Fibroblast of the aortic adventitia (primary cell): ENCODE data around the gene GOLGA6A. TPM values are rescaled to one million over a fixed set of nuclear protein-coding genes. Genes with fewer than 3 reads are reported as not detected.
"Not testable (repeated sequence)": the region's sequence is repeated elsewhere in the genome, so short reads cannot be mapped to it uniquely, and the experiment has no call there.

ENCODE experiments used
- DNase-seq: peaks from one replicate; pipeline ENCODE4 v3.0.0-alpha.2; 2010; ENCODE audit warnings: low read depth
- H3K4me3 ChIP-seq: 2 replicates; pipeline ENCODE4 v1.5.1; 2011; ENCODE audit warnings: low read depth, mild to moderate bottlenecking, control low read depth, low read length, moderate library complexity
- total RNA-seq: library from RNA; depleted of rRNA; stranded (reverse); fragments of >200 nt; gene quantifications from 2 replicates; pipeline ENCODE4 v1.2.3, GENCODE V29; 2012; ENCODE audit warnings: low replicate concordance
- TF ChIP-seq, protein P1 (sequence below): IDR thresholded peaks from 2 replicates; pipeline ENCODE4 v1.5.1; 2011; ENCODE audit warnings: mild to moderate bottlenecking, low read length, control low read depth, inconsistent platforms; ENCODE audit not compliant: insufficient read depth

The GOLGA6A gene
- total RNA-seq, 1 donor = not detected

DNA sequence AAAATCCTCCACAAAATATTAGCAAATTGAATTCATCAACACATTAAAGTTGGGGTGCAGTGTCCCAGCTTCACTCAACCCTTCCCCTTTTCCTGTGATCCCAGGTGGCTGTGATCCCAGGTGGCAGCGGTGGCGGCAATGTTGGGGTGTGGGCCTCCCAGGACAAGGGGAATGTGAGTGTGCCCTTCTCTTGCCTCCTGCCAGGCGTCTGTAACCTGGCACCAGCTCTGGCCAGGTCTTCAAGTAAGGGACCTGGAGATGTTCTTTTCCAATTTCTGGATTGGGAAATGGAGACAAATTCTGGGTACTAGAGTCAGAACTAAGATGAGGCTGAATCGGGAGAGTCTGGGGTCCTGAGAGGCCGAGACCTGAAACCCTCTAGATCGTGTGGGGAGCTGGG lies 20.1 kb downstream of the GOLGA6A start:
- H3K4me3 ChIP-seq = no peak overlapping the region
- DNase-seq = no peak
- TF ChIP-seq, protein P1, sequence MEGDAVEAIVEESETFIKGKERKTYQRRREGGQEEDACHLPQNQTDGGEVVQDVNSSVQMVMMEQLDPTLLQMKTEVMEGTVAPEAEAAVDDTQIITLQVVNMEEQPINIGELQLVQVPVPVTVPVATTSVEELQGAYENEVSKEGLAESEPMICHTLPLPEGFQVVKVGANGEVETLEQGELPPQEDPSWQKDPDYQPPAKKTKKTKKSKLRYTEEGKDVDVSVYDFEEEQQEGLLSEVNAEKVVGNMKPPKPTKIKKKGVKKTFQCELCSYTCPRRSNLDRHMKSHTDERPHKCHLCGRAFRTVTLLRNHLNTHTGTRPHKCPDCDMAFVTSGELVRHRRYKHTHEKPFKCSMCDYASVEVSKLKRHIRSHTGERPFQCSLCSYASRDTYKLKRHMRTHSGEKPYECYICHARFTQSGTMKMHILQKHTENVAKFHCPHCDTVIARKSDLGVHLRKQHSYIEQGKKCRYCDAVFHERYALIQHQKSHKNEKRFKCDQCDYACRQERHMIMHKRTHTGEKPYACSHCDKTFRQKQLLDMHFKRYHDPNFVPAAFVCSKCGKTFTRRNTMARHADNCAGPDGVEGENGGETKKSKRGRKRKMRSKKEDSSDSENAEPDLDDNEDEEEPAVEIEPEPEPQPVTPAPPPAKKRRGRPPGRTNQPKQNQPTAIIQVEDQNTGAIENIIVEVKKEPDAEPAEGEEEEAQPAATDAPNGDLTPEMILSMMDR = no peak

GRCh38 chr15:74060251-74060650 lies 22.1 kb downstream of the GOLGA6A start:
- TF ChIP-seq, protein P1 = no peak
- no peak for DNase-seq
- no peak overlapping the region for H3K4me3 ChIP-seq

DNA sequence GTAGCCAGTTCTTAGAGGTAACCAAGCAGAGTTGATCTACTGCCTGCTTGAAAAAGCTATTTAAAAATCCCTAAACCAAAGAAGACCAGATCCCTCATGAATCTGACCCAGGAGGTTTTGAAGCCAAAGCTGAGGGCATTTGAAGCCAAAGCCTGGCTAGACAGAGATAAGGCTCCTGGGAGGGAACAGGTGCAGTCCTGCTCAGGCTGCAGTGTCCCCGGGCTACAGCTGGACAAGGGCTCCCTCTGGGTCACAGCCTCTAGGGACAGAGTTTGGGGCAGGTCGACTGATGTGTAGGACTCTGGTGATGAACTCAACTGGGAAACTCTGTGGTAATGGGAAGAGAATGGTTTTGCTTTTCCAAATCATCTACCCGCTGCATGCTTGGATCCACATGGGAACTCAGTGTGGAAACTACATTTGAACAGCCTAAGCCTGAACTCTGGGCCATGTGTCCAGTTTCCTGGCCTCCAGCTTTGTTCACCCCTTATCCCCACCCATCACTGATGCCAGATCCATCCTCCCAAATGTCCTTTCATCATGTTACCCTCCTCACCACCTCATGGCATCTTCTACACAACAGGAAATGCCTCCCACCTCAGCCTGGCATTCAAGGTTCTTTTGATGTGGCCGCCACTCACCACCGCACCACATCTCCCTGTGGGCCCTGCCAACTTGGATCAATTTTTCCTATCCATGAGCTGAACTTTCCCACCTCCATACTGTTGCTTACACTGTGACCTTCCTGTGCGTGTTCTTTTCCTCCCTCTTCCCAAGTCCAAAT lies 23.1 kb downstream of the GOLGA6A start:
- not testable (repeated sequence) for H3K4me3 ChIP-seq, DNase-seq

- not testable (repeated sequence) for H3K4me3 ChIP-seq, DNase-seq
Measured at GRCh38 chr15:74056330-74056729, 26.0 kb downstream of the GOLGA6A start.

DNA sequence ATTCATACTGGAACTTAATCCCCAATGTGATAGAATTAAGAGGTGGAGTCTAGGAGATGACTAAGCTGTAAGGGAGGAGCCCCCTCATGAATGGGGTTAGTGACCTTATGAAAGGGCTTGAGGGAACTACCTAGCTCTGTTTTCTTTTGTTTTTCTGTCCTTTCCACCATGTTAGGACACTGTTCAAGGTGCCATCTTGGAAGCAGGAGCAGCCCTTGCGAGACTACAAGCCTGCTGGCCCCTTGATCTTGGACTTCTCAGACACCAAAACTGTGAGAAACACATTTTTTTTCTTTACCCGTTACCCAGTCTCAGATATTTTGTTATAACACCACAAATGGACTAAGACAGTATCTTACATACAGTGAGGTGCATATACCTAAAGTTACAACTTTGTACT lies 26.5 kb downstream of the GOLGA6A start:
- TF ChIP-seq, protein P1 = no peak
- H3K4me3 ChIP-seq = no peak overlapping the region
- no peak for DNase-seq

DNA sequence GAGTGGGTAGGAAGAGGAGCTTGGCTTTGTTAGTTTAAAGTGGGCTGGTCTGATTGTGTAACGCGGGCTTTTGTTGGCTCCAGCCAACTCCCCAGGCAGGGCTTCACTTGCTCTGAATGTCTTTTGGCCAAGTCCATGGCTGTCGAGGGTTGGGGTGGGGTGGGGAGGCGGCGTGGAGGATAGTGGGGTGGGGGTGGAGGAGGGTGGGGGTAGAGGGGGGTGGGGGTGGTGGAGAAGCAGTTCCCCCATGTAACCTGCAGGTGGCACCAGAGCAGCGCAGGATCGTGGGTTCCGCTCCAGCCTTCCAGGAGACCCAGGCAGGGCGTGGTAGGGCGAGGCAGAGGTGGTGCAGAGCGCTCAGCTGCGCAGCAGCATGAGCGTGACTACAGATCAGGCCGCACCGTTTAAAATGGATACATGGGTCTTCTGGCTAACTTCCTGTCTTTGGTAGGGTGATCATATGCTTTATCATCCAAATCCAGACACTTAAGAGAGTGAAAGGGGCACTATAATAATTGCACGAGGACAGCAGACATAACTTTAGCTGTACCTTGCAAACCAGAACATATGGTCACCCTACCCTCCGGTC lies 28.3 kb downstream of the GOLGA6A start:
- DNase-seq = peak; percentile 98
- TF ChIP-seq, protein P1 = peak; percentile 76
- no peak overlapping the region for H3K4me3 ChIP-seq

DNA sequence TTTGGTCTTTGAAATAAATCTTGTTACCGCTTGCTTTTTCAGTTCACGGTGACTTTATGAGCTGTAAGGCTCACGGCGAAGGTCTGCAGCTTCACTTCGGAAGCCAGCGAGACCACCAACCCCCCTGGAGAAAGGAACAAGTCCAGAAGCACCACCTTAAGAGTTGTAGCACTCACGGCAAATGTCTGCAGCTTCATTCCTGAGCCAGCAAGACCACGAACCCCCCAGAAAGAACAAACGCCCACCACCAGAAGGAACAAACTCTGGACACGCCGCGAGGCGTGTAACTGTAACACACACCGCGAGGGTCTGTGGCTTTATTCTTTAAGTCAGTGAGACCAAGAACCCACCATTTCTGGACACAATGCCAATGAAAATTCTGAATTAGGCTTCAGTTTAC lies 28.8 kb downstream of the GOLGA6A start:
- H3K4me3 ChIP-seq = no peak overlapping the region
- no peak for DNase-seq

DNA sequence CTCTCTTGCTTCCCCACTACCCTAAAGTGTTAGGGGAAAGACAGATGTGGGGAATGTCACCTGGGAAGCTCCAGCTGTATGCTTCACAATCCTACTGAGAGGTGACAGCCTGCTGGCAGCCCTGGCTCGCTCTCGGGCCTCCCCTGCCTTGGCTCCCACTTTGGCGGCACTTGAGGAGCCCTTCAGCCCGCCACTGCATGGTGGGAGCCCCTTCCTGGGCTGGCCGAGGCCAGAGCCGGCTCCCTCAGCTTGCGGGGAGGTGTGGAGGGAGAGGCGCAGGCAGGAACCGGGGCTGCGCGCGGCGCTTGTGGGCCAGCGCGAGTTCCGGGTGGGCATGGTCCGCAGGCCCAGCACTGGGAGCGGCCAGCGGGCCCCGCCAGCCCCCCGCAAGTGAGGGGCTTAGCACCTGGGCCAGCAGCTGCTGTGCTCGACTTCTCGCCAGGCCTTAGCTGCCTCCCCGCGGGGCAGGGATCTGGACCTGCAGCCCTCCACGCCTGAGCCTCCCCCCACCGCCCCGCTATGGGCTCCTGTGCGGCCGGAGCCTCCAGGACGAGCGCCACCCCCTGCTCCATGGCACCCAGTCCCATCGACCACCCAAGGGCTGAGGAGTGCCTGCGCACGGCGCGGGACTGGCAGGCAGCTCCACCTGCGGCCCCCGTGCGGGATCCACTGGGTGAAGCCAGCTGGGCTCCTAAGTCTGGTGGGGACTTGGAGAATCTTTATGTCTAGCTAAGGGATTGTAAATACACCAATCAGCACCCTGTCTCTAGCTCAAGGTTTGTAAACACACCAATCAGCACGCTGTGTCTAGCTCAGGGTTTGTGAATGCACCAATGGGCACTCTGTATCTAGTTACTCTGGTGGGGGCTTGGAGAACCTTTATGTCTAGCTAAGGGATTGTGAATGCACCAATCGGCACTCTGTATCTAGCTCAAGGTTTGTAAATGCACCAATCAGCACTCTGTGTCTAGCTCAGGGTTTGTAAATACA lies 29.8 kb downstream of the GOLGA6A start:
- not testable (repeated sequence) for H3K4me3 ChIP-seq, DNase-seq

More for the DNA sequence above, 28.8 kb downstream of the GOLGA6A start:
- TF ChIP-seq, protein P1 = no peak
